GM21390 (cell line): ENCODE results near the gene INPP5A.

ENCODE experiments used
- ATAC-seq: cut with Tn5 transposase; IDR thresholded peaks from one replicate; pipeline ENCODE4 v1.9.1; 2021; ENCODE audit not compliant: unreplicated experiment

INPP5A gene

GRCh38 chr10:132607961-132608495, 70.4 kb downstream of the INPP5A start:
- ATAC-seq, result no peak

- ATAC-seq, result no peak
Observed at GRCh38 chr10:132608511-132609195, 71.1 kb downstream of the INPP5A start.

GRCh38 chr10:132609211-132609610, 71.6 kb downstream of the INPP5A start:
- no peak for ATAC-seq

- ATAC-seq, result no peak
Observed at GRCh38 chr10:132610071-132610701, 72.6 kb downstream of the INPP5A start.

- ATAC-seq, result no peak
Observed at GRCh38 chr10:132611026-132611910, 73.7 kb downstream of the INPP5A start.

- no peak for ATAC-seq
Observed at GRCh38 chr10:132611986-132612385, 74.4 kb downstream of the INPP5A start.

GRCh38 chr10:132612571-132613504, 75.3 kb downstream of the INPP5A start:
- no peak for ATAC-seq

- no peak for ATAC-seq
Observed at GRCh38 chr10:132613566-132614348, 76.2 kb downstream of the INPP5A start.

GRCh38 chr10:132614431-132615340, 77.1 kb downstream of the INPP5A start:
- no peak for ATAC-seq

GRCh38 chr10:132615341-132616169, 78.0 kb downstream of the INPP5A start:
- no peak for ATAC-seq

GRCh38 chr10:132616170-132616995, 78.8 kb downstream of the INPP5A start:
- no peak for ATAC-seq

- no peak for ATAC-seq
Observed at GRCh38 chr10:132616996-132617736, 79.6 kb downstream of the INPP5A start.

GRCh38 chr10:132617737-132618052, 80.1 kb downstream of the INPP5A start:
- no peak for ATAC-seq

- ATAC-seq, result no peak
Observed at GRCh38 chr10:132618158-132618919, 80.8 kb downstream of the INPP5A start.

- ATAC-seq, result no peak
Observed at GRCh38 chr10:132619927-132620326, 82.3 kb downstream of the INPP5A start.
